ENCODE results near the gene HARS1. TPM values are rescaled to one million over a fixed set of nuclear protein-coding genes. Genes with fewer than 3 reads are reported as not detected.
"Not testable (repeated sequence)": the region's sequence is repeated elsewhere in the genome, so short reads cannot be mapped to it uniquely, and the experiment has no call there.

The HARS1 gene
- total and polyA plus RNA-seq, 10 donors = 38.4 to 53.9 (median 46.1) TPM

GRCh38 chr5:140639148-140639981 is 51.8 kb downstream of the HARS1 start, which contains the start of gene TMCO6:
Gene TMCO6 (plus strand): TSS chr5:140639451. CDS start chr5:140639528, 77 bp downstream.
- peaks cover 0 to 31% (median 22%) of the 10 kb centered on the region in 6 donors for H3K36me3 ChIP-seq
- peak; percentile 37 to 94 (median 88) for TF ChIP-seq CTCF (IDR thresholded peaks at IDR 0.05 in 8 of 11, conservative IDR thresholded peaks at IDR 0.05 in 3 of 11)
- TF ChIP-seq POLR2A (IDR thresholded peaks at IDR 0.05) = peak in 2 of 3 donors; percentile 42 to 52
- peak; percentile 95 to 96 (median 96) for TF ChIP-seq POLR2AphosphoS5 (IDR thresholded peaks at IDR 0.05)
- no peaks in the 10 kb centered on the region for H3K9me3 ChIP-seq
- H3K27me3 ChIP-seq (replicated peaks in 1 of 7) = no peaks in the 10 kb centered on the region
- peak within 1 kb of the TSS; percentile 49 to 83 (median 72) for H3K4me3 ChIP-seq
- intact Hi-C loops (cut with DNase I; ENCODE audit: low total_unique reads) = loop anchor here (5.0 kb wide), 1 partner anchor 72 kb away; no protein-coding TSS in a partner anchor
- H3K4me1 ChIP-seq = peaks cover 9 to 63% (median 37%) of the 10 kb centered on the region in 6 donors
- peak; percentile 100 for DNase-seq
- 0 to 1% (median 1%) methylated on average over 57 to 63 of the region's 63 CpGs for WGBS, 5 donors
- H3K27ac ChIP-seq = peak within 1 kb of the TSS; percentile 78 to 98 (median 94)

DNA sequence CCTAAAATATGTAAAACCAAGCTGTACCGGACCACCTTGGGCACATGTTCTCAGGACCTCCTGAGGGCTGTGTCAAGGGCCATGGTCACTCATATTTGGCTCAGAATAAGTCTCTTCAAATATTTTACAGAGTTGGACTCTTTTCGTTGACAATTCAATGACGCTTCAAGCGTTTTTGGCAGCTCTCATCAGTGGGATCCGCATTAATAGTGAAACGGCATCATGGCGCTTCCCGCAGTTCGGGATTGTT is 52.3 kb downstream of the HARS1 start:
- Histone ChIP-seq H3K27ac (peak overlapping the region; percentile 78 to 98 (median 94)), H3K36me3 (peaks cover 0 to 25% (median 17%) of the 10 kb centered on the region in 6 donors), H3K4me3 (peak overlapping the region; percentile 25 to 83 (median 72)), H3K4me1 (peaks cover 9 to 63% (median 42%) of the 10 kb centered on the region in 6 donors)
- not testable (repeated sequence) for H3K27me3 ChIP-seq (replicated peaks in 1 of 7); H3K9me3 ChIP-seq; DNase-seq
- 11 to 23% (median 14%) methylated on average over 6 to 9 of the region's 9 CpGs for WGBS, 5 donors
- intact Hi-C loops (cut with DNase I; ENCODE audit: low total_unique reads) = loop anchor here (5.0 kb wide), 1 partner anchor 72 kb away; no protein-coding TSS in a partner anchor

DNA sequence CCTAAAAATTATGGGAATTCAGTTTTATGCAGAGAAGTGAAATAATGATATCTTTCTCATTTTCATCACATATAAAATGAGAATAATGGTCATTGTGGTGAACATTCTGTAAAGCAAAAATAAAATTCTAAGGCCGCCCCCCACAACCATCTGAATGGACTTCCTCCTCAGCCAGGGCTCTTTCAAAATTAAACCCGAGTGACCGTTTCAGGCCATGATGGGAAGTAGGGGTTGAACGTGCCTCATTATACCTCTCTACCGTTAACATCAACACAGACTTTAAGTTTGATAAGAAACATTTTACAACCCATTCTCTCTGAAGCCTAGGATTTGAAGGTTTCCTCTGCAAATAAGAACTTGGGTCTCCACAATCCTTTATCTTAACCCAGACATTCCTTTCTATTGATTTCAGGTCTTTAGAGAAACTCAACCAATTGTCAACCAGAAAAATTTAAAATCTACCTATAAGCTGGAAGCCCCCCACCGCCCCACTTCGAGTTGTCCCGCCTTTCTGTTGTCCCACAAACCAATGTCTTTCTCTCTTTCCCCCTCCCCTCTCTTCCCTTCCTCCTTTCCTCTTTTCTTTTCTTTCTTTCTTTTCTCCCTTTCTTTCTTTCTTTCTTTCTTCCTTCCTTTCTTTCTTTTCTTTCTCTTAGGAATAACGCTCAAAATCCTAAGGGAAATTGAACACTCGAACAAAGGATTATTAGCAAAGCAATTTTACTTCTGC is 53.6 kb downstream of the HARS1 start:
- intact Hi-C loops (cut with DNase I; ENCODE audit: low total_unique reads) = loop anchor here (5.0 kb wide), 1 partner anchor 70 kb away; no protein-coding TSS in a partner anchor
- Histone ChIP-seq H3K4me3 (no peak overlapping the region), H3K4me1 (peaks cover 9 to 73% (median 52%) of the 10 kb centered on the region in 6 donors), H3K27ac (peak overlapping the region in 1 of 8 donors; percentile 98), H3K9me3 (no peaks in the 10 kb centered on the region), H3K36me3 (peaks cover 0 to 12% (median 6%) of the 10 kb centered on the region in 6 donors), H3K27me3 (replicated peaks in 1 of 7) (no peaks in the 10 kb centered on the region)
- TF ChIP-seq POLR2A (IDR thresholded peaks at IDR 0.05) = no peak
- TF ChIP-seq POLR2AphosphoS5 (IDR thresholded peaks at IDR 0.05) = no peak
- no peak for TF ChIP-seq CTCF (IDR thresholded peaks at IDR 0.05 in 8 of 11, conservative IDR thresholded peaks at IDR 0.05 in 3 of 11)
- DNase-seq = no peak
- 75 to 89% (median 83%) methylated on average over 10 of the region's 10 CpGs for WGBS, 5 donors

DNA sequence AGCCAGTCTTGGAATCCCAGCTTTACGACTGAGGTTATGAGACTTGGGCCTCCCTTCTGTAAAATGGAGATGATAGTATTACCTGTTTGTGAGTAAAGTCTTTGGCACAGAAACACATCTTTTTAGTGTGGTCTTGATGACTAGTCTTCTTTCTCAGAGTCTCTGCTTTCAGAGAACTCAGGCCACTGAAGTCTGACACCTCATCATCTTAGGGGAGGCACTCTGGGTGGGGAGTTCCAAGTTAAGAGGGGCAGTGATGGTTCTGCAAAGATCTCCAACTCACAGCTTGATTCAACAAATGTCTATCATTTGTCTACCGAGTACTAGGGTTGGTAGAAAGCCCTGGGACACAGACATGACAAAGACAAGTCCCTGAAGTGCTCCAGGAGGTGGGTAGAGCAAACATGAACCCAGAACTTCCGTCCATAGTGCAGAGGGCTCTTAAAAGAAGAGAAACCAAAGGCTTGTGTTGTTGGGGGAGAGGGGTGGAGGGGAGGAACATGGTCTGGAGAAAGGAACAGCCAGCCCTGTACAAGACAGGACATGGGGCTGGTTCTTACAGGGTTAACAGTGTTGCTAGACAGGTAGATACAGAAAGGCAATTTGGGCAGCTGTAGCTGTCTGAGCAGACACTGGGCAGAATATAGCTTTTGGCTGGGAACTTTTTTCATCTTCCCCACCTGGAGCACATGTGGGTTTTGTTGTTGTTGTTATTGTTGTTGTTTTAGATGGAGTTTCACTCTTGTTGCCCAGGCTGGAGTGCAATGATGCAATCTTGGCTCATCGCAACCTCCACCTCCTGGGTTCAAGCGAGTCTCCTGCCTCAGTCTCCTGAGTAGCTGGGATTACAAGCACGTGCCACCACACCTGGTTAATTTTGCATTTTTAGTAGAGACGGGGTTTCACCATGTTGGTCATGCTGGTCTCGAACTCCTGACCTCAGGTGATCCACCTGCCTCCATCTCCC is 55.6 kb downstream of the HARS1 start:
- WGBS, 5 donors = 80 to 93% (median 82%) methylated on average over 8 of the region's 8 CpGs
- peak overlapping the region in 3 of 8 donors; percentile 23 to 93 (median 89) for H3K27ac ChIP-seq
- no peaks in the 10 kb centered on the region for H3K9me3 ChIP-seq
- H3K4me3 ChIP-seq = no peak overlapping the region
- no peaks in the 10 kb centered on the region for H3K36me3 ChIP-seq
- H3K27me3 ChIP-seq (replicated peaks in 1 of 7) = peaks cover 0 to 9% (median 0%) of the 10 kb centered on the region in 7 donors
- TF ChIP-seq CTCF (IDR thresholded peaks at IDR 0.05 in 8 of 11, conservative IDR thresholded peaks at IDR 0.05 in 3 of 11) (peak in 3 of 11 experiments; percentile 8 to 34 (median 31)), POLR2AphosphoS5 (IDR thresholded peaks at IDR 0.05) (no peak)
- H3K4me1 ChIP-seq = peaks cover 8 to 72% (median 50%) of the 10 kb centered on the region in 6 donors
- intact Hi-C loops (cut with DNase I; ENCODE audit: low total_unique reads) = loop anchor here (5.0 kb wide), 1 partner anchor 68 kb away; no protein-coding TSS in a partner anchor
- DNase-seq = no peak

Data from spleen (tissue), 11 donors.